Airway epithelial cell (primary cell): ENCODE results near the gene DPH5. TPM values are rescaled to one million over a fixed set of nuclear protein-coding genes. Genes with fewer than 3 reads are reported as not detected.

Experiments
- total RNA-seq: library from RNA; depleted of rRNA; stranded (reverse); fragments of >200 nt; gene quantifications from 2 replicates; pipeline ENCODE4 v1.2.3, GENCODE V29; 2015

DPH5 gene, protein sequence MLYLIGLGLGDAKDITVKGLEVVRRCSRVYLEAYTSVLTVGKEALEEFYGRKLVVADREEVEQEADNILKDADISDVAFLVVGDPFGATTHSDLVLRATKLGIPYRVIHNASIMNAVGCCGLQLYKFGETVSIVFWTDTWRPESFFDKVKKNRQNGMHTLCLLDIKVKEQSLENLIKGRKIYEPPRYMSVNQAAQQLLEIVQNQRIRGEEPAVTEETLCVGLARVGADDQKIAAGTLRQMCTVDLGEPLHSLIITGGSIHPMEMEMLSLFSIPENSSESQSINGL
- 33.2 and 41.3 TPM in 2 replicates for total RNA-seq

DNA sequence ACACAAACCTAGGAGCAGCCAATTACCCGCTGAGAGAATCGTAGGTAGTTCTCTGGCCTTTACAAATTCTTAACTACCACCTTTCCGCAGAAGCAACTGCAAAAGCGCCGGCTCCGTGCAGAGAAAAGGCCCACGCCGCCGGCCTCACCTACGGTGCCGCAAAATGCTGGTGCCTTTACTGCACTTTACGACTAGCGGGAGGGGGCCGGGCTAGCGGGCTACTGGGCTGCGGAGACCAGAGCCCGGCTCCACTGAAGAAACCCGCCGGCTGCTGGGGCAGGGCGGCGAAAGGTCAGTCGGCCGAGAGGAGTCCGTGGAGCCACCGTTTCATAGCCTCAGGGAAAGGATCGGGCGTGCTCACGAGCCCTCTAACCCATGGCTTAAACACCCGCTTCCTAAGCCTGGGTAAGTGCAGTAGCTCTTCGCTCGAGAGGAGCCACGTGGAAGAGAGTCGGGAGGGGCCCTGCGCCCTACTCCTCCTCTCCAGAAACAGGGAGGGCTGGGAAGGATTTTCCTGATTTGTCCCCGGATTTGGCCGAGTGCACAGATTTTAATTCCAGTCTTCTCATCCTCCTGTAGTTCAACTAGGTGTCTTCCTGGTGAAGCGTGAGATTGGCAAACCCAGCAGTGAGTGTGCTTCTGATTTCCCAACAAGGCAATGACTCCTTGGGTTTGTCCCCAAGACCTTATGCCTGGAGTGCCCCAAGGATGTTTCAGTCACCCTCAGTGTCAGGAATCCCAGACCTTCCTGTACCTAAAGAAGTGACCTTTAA, at the start of gene DPH5:
TSS of gene DPH5 (minus strand) at position 128 of the 773 bp plus-strand sequence. CDS start 341 bp downstream, outside the sequence.

Other genes with a start within 250 kb of the DPH5 start
- 6.8 and 8.9 TPM in 2 replicates for gene EXTL2, start 130.9 kb downstream of the DPH5 start, total RNA-seq
- 8.8 and 19.7 TPM in 2 replicates for gene SLC30A7, start 129.7 kb downstream of the DPH5 start, total RNA-seq
- gene S1PR1, start 211.2 kb upstream of the DPH5 start, total RNA-seq: 0.14 and 1.2 TPM in 2 replicates